NCI-H1694 (cell line): ENCODE results near the gene INTS13.
"Not testable (repeated sequence)": the region's sequence is repeated elsewhere in the genome, so short reads cannot be mapped to it uniquely, and the experiment has no call there.

ENCODE experiments used
- DNase-seq: peaks from one replicate; lab custom pipeline; 2025; lab: John Stamatoyannopoulos, UW

The INTS13 gene

GRCh38 chr12:26937863-26938700 lies at the start of gene INTS13, which contains the start of gene FGFR1OP2:
TSS of gene INTS13 (minus strand) at chr12:26937981. CDS start at chr12:26936803, 1,178 bp downstream.
TSS of gene FGFR1OP2 (plus strand) at chr12:26938470. CDS start at chr12:26954159, 15,689 bp downstream.
- DNase-seq, result peak; percentile 99

GRCh38 chr12:26982866-26983265 lies 45.1 kb upstream of the INTS13 start:
- no peak for DNase-seq

- no peak for DNase-seq
Observed at GRCh38 chr12:26979733-26980132, 42.0 kb upstream of the INTS13 start.

GRCh38 chr12:26978801-26979200 lies 41.0 kb upstream of the INTS13 start:
- no peak for DNase-seq

GRCh38 chr12:26976687-26977086 lies 38.9 kb upstream of the INTS13 start:
- DNase-seq, result no peak

GRCh38 chr12:26971963-26972362 lies 34.2 kb upstream of the INTS13 start:
- no peak for DNase-seq

GRCh38 chr12:26970136-26970535 lies 32.4 kb upstream of the INTS13 start:
- no peak for DNase-seq

GRCh38 chr12:26966842-26967241 lies 29.1 kb upstream of the INTS13 start:
- DNase-seq, result no peak

GRCh38 chr12:26963413-26963812 lies 25.6 kb upstream of the INTS13 start:
- no peak for DNase-seq

GRCh38 chr12:26961803-26962202 lies 24.0 kb upstream of the INTS13 start:
- no peak for DNase-seq

GRCh38 chr12:26961391-26961790 lies 23.6 kb upstream of the INTS13 start:
- DNase-seq, result not testable (repeated sequence)

GRCh38 chr12:26954027-26954426 lies 16.2 kb upstream of the INTS13 start:
- no peak for DNase-seq

- no peak for DNase-seq
Observed at GRCh38 chr12:26953447-26953846, 15.7 kb upstream of the INTS13 start.

- DNase-seq, result no peak
Observed at GRCh38 chr12:26948309-26948708, 10.5 kb upstream of the INTS13 start.

GRCh38 chr12:26941215-26941594 lies 3.4 kb upstream of the INTS13 start:
- DNase-seq, result no peak

GRCh38 chr12:26940516-26941214 lies 2.9 kb upstream of the INTS13 start:
- no peak for DNase-seq

GRCh38 chr12:26939953-26940352 lies 2.2 kb upstream of the INTS13 start:
- no peak for DNase-seq

GRCh38 chr12:26939192-26939832 lies 1.5 kb upstream of the INTS13 start:
- no peak for DNase-seq

GRCh38 chr12:26938701-26939062 lies 901 bp upstream of the INTS13 start:
- DNase-seq, result no peak

- DNase-seq, result no peak
Observed at GRCh38 chr12:26937443-26937862, 328 bp downstream of the INTS13 start.

- DNase-seq, result no peak
Observed at GRCh38 chr12:26936559-26937442, 980 bp downstream of the INTS13 start.
